ENCODE data around the gene SH3TC1. TPM values are rescaled to one million over a fixed set of nuclear protein-coding genes. Genes with fewer than 3 reads are reported as not detected.

The SH3TC1 gene
- total and polyA plus RNA-seq, 4 donors = 6.5 to 34.6 (median 25.8) TPM

DNA sequence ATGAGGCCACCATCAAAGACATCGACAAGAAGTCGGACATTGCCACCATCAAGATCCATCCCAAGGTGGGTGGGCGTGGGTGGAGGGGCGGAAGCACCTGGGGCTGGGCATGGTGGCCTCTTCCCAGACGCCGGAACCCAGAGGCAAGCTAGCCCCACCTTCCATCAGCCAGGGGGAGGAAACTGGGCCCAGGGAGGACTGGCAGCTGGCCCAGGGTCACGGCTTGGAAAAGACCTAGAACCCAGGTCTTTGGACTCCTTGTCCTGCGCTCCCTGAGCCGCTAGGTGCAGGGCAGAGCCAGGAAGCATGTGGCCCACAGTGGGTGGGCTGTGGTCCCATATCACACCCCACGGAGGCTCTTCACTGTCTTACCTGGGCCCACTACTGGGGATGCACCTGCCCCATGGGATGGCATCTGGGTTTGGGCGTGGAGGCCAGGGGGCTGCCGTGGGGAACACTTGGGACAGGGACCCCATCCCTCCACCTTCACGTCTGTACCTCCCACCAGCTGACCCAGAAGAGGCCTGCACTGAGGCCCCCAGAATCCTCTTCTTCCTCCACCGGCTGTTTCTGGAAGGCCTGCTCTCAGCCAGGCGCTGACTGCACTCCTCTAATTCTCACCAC lies 87.7 kb downstream of the SH3TC1 start:
- TF ChIP-seq HNF4G (IDR thresholded peaks at IDR 0.05) = no peak
- no peak for TF ChIP-seq GABPA (IDR thresholded peaks at IDR 0.05 in 1 of 2, conservative IDR thresholded peaks at IDR 0.05 in 1 of 2)
- TF ChIP-seq, protein P1, sequence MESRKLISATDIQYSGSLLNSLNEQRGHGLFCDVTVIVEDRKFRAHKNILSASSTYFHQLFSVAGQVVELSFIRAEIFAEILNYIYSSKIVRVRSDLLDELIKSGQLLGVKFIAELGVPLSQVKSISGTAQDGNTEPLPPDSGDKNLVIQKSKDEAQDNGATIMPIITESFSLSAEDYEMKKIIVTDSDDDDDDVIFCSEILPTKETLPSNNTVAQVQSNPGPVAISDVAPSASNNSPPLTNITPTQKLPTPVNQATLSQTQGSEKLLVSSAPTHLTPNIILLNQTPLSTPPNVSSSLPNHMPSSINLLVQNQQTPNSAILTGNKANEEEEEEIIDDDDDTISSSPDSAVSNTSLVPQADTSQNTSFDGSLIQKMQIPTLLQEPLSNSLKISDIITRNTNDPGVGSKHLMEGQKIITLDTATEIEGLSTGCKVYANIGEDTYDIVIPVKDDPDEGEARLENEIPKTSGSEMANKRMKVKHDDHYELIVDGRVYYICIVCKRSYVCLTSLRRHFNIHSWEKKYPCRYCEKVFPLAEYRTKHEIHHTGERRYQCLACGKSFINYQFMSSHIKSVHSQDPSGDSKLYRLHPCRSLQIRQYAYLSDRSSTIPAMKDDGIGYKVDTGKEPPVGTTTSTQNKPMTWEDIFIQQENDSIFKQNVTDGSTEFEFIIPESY (IDR thresholded peaks at IDR 0.05) = no peak
- TF ChIP-seq, protein P2, sequence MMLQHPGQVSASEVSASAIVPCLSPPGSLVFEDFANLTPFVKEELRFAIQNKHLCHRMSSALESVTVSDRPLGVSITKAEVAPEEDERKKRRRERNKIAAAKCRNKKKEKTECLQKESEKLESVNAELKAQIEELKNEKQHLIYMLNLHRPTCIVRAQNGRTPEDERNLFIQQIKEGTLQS (IDR thresholded peaks at IDR 0.05) = no peak
- TF ChIP-seq TAF1 (conservative IDR thresholded peaks at IDR 0.05) = no peak
- TF ChIP-seq SP1 (IDR thresholded peaks at IDR 0.05) = no peak
- no peak for TF ChIP-seq FOXA1 (IDR thresholded peaks at IDR 0.05)
- no peak for TF ChIP-seq FOXA2 (IDR thresholded peaks at IDR 0.05)
- no peak for TF ChIP-seq EGR1 (IDR thresholded peaks at IDR 0.05; ENCODE audit: low read depth in 2 of 2)
- no peak for TF ChIP-seq JUND (IDR thresholded peaks at IDR 0.05)
- TF ChIP-seq, protein P3, sequence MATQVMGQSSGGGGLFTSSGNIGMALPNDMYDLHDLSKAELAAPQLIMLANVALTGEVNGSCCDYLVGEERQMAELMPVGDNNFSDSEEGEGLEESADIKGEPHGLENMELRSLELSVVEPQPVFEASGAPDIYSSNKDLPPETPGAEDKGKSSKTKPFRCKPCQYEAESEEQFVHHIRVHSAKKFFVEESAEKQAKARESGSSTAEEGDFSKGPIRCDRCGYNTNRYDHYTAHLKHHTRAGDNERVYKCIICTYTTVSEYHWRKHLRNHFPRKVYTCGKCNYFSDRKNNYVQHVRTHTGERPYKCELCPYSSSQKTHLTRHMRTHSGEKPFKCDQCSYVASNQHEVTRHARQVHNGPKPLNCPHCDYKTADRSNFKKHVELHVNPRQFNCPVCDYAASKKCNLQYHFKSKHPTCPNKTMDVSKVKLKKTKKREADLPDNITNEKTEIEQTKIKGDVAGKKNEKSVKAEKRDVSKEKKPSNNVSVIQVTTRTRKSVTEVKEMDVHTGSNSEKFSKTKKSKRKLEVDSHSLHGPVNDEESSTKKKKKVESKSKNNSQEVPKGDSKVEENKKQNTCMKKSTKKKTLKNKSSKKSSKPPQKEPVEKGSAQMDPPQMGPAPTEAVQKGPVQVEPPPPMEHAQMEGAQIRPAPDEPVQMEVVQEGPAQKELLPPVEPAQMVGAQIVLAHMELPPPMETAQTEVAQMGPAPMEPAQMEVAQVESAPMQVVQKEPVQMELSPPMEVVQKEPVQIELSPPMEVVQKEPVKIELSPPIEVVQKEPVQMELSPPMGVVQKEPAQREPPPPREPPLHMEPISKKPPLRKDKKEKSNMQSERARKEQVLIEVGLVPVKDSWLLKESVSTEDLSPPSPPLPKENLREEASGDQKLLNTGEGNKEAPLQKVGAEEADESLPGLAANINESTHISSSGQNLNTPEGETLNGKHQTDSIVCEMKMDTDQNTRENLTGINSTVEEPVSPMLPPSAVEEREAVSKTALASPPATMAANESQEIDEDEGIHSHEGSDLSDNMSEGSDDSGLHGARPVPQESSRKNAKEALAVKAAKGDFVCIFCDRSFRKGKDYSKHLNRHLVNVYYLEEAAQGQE (IDR thresholded peaks at IDR 0.05) = no peak
- no peak for TF ChIP-seq HNF4A (conservative IDR thresholded peaks at IDR 0.05)
- TF ChIP-seq, protein P4, sequence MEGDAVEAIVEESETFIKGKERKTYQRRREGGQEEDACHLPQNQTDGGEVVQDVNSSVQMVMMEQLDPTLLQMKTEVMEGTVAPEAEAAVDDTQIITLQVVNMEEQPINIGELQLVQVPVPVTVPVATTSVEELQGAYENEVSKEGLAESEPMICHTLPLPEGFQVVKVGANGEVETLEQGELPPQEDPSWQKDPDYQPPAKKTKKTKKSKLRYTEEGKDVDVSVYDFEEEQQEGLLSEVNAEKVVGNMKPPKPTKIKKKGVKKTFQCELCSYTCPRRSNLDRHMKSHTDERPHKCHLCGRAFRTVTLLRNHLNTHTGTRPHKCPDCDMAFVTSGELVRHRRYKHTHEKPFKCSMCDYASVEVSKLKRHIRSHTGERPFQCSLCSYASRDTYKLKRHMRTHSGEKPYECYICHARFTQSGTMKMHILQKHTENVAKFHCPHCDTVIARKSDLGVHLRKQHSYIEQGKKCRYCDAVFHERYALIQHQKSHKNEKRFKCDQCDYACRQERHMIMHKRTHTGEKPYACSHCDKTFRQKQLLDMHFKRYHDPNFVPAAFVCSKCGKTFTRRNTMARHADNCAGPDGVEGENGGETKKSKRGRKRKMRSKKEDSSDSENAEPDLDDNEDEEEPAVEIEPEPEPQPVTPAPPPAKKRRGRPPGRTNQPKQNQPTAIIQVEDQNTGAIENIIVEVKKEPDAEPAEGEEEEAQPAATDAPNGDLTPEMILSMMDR (IDR thresholded peaks at IDR 0.05; ENCODE audit: low read depth, low read length, missing input control) = no peak
- TF ChIP-seq RAD21 (IDR thresholded peaks at IDR 0.05) = no peak
- TF ChIP-seq YY1 (IDR thresholded peaks at IDR 0.05) = no peak
- TF ChIP-seq, protein P5, sequence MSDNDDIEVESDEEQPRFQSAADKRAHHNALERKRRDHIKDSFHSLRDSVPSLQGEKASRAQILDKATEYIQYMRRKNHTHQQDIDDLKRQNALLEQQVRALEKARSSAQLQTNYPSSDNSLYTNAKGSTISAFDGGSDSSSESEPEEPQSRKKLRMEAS (IDR thresholded peaks at IDR 0.05) = no peak
- no peak for TF ChIP-seq NR2F2 (IDR thresholded peaks at IDR 0.05)
- TF ChIP-seq RXRA (IDR thresholded peaks at IDR 0.05) = no peak
- Histone ChIP-seq H3K27ac (ENCODE audit: low read depth in 1 of 2, low read length in 2 of 2) (no peak overlapping the region), H3K4me1 (ENCODE audit: control insufficient read depth in 4 of 4, insufficient read depth in 4 of 4, low read length in 3 of 4) (no peaks in the 10 kb centered on the region), H3K9me3 (ENCODE audit: control insufficient read depth in 4 of 4, low read length in 3 of 4) (no peaks in the 10 kb centered on the region), H3K9ac (ENCODE audit: low read depth in 1 of 2, low read length in 2 of 2) (no peak overlapping the region), H3K36me3 (ENCODE audit: control insufficient read depth in 4 of 4, insufficient read depth in 3 of 4, low read depth in 1 of 4, low read length in 3 of 4) (no peaks in the 10 kb centered on the region), H3K4me3 (ENCODE audit: low read depth in 1 of 3, low read length in 3 of 3) (no peak overlapping the region), H3K27me3 (ENCODE audit: control insufficient read depth in 4 of 4, insufficient read depth in 4 of 4, low read length in 3 of 4) (no peaks in the 10 kb centered on the region)
- no peak for DNase-seq (ENCODE audit: low spot score)
- WGBS = 94% methylated on average over 15 of the region's 15 CpGs
